Left renal cortex interstitium (tissue), 4 donors: ENCODE results near the gene FHOD3. TPM values are rescaled to one million over a fixed set of nuclear protein-coding genes. Genes with fewer than 3 reads are reported as not detected.

Source experiments
- DNase-seq, 4 donors: peaks; one replicate each; pipeline ENCODE4 v3.0.0-alpha.2; 2013; ENCODE audit warnings: low read depth in 4 of 4, low spot score in 2 of 4, missing footprints in 1 of 4
- polyA plus RNA-seq, 4 donors: library from polyadenylated mRNA; unstranded; fragments of 120-200 nt; gene quantifications; one replicate each; pipeline ENCODE4 v1.2.1, GENCODE V29; 2013; ENCODE audit not compliant: insufficient read length in 4 of 4

Gene FHOD3
- polyA plus RNA-seq, 4 donors = 35.3 to 42.9 (median 40.5) TPM

DNA sequence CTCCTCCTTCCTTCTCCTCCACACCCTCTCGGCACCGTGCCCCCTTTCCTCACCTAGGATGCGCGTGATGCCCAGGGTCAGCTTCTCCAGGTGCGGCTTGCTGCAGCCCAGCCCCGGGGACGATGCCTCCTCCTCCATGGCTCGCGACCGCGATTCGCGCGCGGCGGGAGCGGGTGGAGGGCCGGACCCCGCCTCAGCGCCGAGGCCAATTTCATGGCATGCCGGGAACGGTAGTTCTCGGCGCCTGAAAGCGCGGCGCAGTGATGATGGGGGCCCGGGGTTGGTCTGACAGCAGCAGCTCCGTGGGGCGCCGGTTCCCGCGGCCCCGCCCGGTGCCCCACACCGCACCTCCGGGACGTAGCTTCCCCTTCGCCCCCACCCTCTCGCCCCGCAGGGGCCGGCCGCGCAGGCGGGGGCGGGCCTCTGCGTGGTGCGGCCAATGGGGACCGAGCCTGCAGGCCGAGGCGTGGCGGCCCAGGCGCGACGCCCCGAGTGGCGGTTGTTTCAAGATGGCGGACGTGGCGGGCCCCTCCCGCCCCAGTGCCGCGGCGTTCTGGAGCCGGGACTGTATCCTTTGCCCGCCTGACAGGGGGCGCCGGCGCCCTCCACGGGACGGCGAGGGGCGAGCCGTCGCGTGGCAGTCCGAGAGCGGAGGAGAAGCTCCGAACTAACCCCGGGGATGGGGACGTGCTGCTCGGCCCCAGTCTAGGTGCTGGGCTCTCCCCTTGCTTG lies 531.3 kb downstream of the FHOD3 start, which contains the start of the genes KIAA1328 and TPGS2:
KIAA1328 (plus strand) TSS at position 498 of the 732 bp plus-strand sequence; CDS start at position 510, 12 bp downstream.
TPGS2 (minus strand) TSS at position 373 of the 732 bp plus-strand sequence; CDS start at position 138, 235 bp downstream.
- DNase-seq = peak; percentile 63 to 77 (median 72)

Other genes starting within 250 kb of the FHOD3 start
- gene RPRD1A, start 230.2 kb upstream of the FHOD3 start, polyA plus RNA-seq = 10 to 100 TPM; 63.0 to 76.7 (median 66.7) TPM
- gene SLC39A6, start 168.4 kb upstream of the FHOD3 start, polyA plus RNA-seq = 10 to 100 TPM; 74.0 to 84.5 (median 77.3) TPM
- 100 to 1,000 TPM in 2 of 4 donors, 10 to 100 TPM in 2; 77.9 to 147 (median 103) TPM for gene ELP2, start 167.8 kb upstream of the FHOD3 start, polyA plus RNA-seq
- gene MOCOS, start 110.2 kb upstream of the FHOD3 start, polyA plus RNA-seq = under 1 TPM; 0.69 to 0.85 (median 0.75) TPM